ENCODE data around the gene MSLN. TPM values are rescaled to one million over a fixed set of nuclear protein-coding genes. Genes with fewer than 3 reads are reported as not detected.

The MSLN gene
- total and polyA plus RNA-seq, 5 experiments from 2014 or later, result not detected

DNA sequence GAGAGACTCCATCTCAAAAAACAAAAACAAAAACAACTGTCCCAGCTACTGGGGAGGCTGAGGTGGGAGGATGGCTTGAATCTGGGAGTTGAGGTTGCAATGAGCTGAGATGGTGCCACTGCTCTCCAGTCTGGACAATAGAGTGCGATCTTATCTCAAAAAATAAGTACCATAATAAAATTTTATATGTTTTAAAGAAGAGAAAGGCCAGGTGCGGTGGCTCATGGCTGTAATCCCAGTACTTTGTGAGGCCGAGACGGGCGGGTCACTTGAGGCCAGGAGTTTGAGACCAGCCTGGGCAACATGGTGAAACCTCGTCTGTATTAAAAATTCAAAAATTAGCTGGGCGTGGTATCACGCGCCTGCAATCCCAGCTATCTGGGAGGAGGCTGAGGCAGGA, 16.3 kb downstream of the MSLN start:
- no peak overlapping the region for H3K4me3 Mint-ChIP-seq
- peaks cover 0 to 6% (median 3%) of the 10 kb centered on the region in 5 donors for H3K27me3 Mint-ChIP-seq
- ATAC-seq (no peak), DNase-seq (no peak)
- H3K36me3 Mint-ChIP-seq, result no peaks in the 10 kb centered on the region
- POLR2A ChIA-PET, result no interaction called here
- peaks cover 0 to 1% (median 0%) of the 10 kb centered on the region in 9 donors for H3K9me3 Mint-ChIP-seq
- H3K4me1 Mint-ChIP-seq, result no peaks in the 10 kb centered on the region
- peak overlapping the region in 1 of 10 donors; percentile 40 for H3K27ac Mint-ChIP-seq

GRCh38 chr16:777826-778225, 17.3 kb downstream of the MSLN start:
- Mint-ChIP-seq H3K9me3 (peaks cover 0 to 1% (median 0%) of the 10 kb centered on the region in 9 donors), H3K4me3 (no peak overlapping the region), H3K4me1 (no peaks in the 10 kb centered on the region), H3K27me3 (peaks cover 0 to 6% (median 3%) of the 10 kb centered on the region in 5 donors), H3K36me3 (no peaks in the 10 kb centered on the region), H3K27ac (peak overlapping the region in 2 of 10 donors; percentile 71 to 76)
- ATAC-seq, result no peak
- DNase-seq, result no peak
- POLR2A ChIA-PET, result no interaction called here

DNA sequence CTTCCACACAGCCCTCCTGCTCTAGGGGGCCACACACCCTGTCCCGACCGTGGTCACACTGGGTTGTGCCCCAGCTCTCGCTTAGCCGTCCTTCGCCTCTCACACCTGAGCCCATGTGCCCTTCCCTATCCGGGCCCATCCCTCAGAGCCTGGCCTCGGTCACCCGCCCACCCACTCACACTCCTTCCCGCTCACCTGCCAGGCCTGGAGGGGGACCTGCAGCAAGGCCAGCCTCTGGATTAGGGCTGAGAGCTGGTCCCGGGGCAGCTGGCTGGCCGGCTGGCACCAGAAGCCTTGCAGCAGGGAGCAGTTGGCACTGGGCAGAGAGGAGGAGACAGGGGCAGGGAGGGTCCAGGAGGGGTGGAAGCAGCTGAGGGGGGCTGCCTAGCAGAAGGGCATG, 17.9 kb downstream of the MSLN start:
- H3K27ac Mint-ChIP-seq, result peak overlapping the region in 1 of 10 donors; percentile 53
- H3K36me3 Mint-ChIP-seq, result no peaks in the 10 kb centered on the region
- DNase-seq (no peak), ATAC-seq (no peak)
- H3K4me1 Mint-ChIP-seq, result no peaks in the 10 kb centered on the region
- peaks cover 0 to 6% (median 3%) of the 10 kb centered on the region in 5 donors for H3K27me3 Mint-ChIP-seq
- POLR2A ChIA-PET, result no interaction called here
- H3K9me3 Mint-ChIP-seq, result peaks cover 0 to 1% (median 0%) of the 10 kb centered on the region in 9 donors
- H3K4me3 Mint-ChIP-seq, result no peak overlapping the region

- ATAC-seq (no peak), DNase-seq (no peak)
- Mint-ChIP-seq H3K27me3 (peaks cover 0 to 6% (median 3%) of the 10 kb centered on the region in 5 donors), H3K36me3 (no peaks in the 10 kb centered on the region), H3K4me3 (no peak overlapping the region), H3K27ac (no peak overlapping the region), H3K4me1 (no peaks in the 10 kb centered on the region), H3K9me3 (peaks cover 0 to 1% (median 0%) of the 10 kb centered on the region in 9 donors)
- POLR2A ChIA-PET, result no interaction called here
These were observed 18.5 kb downstream of the MSLN start for GRCh38 chr16:778909-779527.

DNA sequence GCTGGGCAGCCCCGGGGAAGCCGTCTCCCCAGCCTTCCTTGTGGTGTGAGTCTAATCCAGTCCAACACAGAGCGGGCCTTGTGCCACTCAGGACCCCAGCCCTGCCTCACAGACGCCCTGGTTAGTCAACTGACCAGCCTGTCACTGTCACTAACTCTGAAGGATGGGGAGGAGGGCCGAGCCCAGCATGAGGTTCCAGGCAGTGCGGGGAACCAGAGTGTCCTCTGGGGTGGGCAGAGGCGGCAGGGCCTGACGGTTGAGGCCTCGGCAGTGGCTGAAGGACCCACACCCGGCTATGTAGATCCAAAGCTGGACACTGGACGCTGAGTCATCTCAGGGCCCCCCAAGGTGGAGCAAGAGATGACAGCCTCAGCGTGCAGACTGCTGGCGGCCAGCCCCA, 19.0 kb downstream of the MSLN start:
- H3K27ac Mint-ChIP-seq, result no peak overlapping the region
- H3K4me3 Mint-ChIP-seq, result no peak overlapping the region
- H3K36me3 Mint-ChIP-seq, result no peaks in the 10 kb centered on the region
- H3K4me1 Mint-ChIP-seq, result no peaks in the 10 kb centered on the region
- H3K27me3 Mint-ChIP-seq, result peaks cover 0 to 6% (median 3%) of the 10 kb centered on the region in 5 donors
- no peak for DNase-seq
- no peak for ATAC-seq
- POLR2A ChIA-PET, result no interaction called here
- H3K9me3 Mint-ChIP-seq, result peaks cover 0 to 1% (median 0%) of the 10 kb centered on the region in 9 donors

DNA sequence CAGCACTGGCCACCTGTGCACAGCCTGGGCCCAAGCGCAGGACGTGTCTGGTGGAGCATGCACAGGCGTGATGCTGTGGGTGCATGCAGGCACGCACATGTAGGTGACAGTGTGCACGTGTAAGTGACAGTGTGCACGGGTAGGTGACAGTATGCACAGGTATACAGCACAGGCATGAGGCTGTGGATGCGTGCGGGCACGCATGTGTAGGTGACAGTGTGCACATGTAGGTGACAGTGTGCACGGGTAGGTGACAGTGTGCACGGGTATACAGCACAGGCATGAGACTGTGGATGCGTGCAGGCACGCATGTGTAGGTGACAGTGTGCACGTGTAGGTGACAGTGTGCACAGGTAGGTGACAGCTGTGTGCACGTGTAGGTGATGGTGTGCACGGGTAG, 19.8 kb downstream of the MSLN start:
- Mint-ChIP-seq H3K27ac (no peak overlapping the region), H3K9me3 (peaks cover 0 to 1% (median 0%) of the 10 kb centered on the region in 9 donors), H3K27me3 (peaks cover 0 to 6% (median 3%) of the 10 kb centered on the region in 5 donors), H3K36me3 (no peaks in the 10 kb centered on the region), H3K4me3 (no peak overlapping the region), H3K4me1 (peaks cover 0 to 5% (median 0%) of the 10 kb centered on the region in 4 donors)
- POLR2A ChIA-PET, result no interaction called here
- ATAC-seq, result no peak
- no peak for DNase-seq

- peaks cover 0 to 8% (median 1%) of the 10 kb centered on the region in 4 donors for H3K4me1 Mint-ChIP-seq
- peaks cover 0 to 3% (median 0%) of the 10 kb centered on the region in 3 donors for H3K36me3 Mint-ChIP-seq
- H3K27ac Mint-ChIP-seq, result no peak overlapping the region
- H3K27me3 Mint-ChIP-seq, result peaks cover 0 to 6% (median 3%) of the 10 kb centered on the region in 5 donors
- H3K4me3 Mint-ChIP-seq, result no peak overlapping the region
- DNase-seq (no peak), ATAC-seq (no peak)
- POLR2A ChIA-PET, result no interaction called here
- peaks cover 0 to 1% (median 0%) of the 10 kb centered on the region in 9 donors for H3K9me3 Mint-ChIP-seq
These were observed 20.9 kb downstream of the MSLN start for GRCh38 chr16:781346-782010.

GRCh38 chr16:782258-782657, 21.7 kb downstream of the MSLN start:
- POLR2A ChIA-PET, result no interaction called here
- H3K4me1 Mint-ChIP-seq, result peaks cover 0 to 13% (median 2%) of the 10 kb centered on the region in 4 donors
- H3K27ac Mint-ChIP-seq, result no peak overlapping the region
- DNase-seq (no peak), ATAC-seq (no peak)
- peaks cover 0 to 4% (median 0%) of the 10 kb centered on the region in 3 donors for H3K36me3 Mint-ChIP-seq
- peaks cover 0 to 6% (median 3%) of the 10 kb centered on the region in 5 donors for H3K27me3 Mint-ChIP-seq
- no peak overlapping the region for H3K4me3 Mint-ChIP-seq
- H3K9me3 Mint-ChIP-seq, result peaks cover 0 to 1% (median 0%) of the 10 kb centered on the region in 9 donors

GRCh38 chr16:782766-783403, 22.4 kb downstream of the MSLN start:
- Mint-ChIP-seq H3K4me1 (peaks cover 0 to 17% (median 5%) of the 10 kb centered on the region in 4 donors), H3K27ac (no peak overlapping the region), H3K9me3 (no peaks in the 10 kb centered on the region), H3K4me3 (no peak overlapping the region), H3K36me3 (peaks cover 0 to 4% (median 0%) of the 10 kb centered on the region in 3 donors), H3K27me3 (peaks cover 0 to 2% (median 0%) of the 10 kb centered on the region in 5 donors)
- DNase-seq (no peak), ATAC-seq (no peak)
- POLR2A ChIA-PET, result interaction anchor here (0.7 to 1.0 kb wide), 2 partner anchors 63 to 67 kb away, joined by 3 read pairs; no protein-coding TSS in a partner anchor

DNA sequence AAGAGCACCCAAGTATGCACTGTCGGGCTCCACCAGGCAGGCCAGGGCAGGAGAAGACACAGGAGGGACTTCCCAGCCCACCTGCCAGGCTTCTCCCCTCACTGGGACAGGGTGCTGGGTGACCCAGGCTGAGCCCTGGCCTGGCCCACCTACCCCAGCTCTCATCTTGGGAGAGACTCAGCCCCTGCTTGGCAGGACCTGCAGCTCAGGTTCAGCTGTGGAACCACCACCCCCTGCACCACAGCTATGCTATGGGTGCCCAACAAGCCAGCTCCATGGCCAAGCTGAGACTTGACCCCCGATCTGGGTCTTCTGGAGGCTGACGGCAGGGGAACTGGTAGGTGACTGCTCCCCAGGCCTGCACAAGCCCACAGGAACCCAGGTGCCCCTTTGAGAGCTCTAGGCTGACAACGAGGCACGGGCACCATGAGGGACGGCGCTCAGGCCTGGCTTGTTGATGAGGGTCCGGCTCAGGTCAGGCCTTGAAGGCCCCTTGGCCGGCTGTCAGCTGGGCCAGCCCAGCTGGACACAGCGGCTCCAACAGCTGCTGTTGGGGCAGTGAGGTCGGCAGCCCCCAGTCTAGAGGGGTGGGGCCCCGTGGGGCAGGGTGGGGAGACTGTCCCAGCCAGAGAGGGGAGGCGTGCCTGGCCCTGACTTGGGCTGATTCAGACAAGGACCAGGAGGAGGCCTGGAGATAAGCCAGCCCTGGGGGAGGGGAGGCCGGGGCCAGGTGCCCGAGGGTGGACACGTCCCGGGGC, 23.0 kb downstream of the MSLN start:
- H3K36me3 Mint-ChIP-seq, result peaks cover 0 to 4% (median 0%) of the 10 kb centered on the region in 3 donors
- peaks cover 0 to 17% (median 5%) of the 10 kb centered on the region in 4 donors for H3K4me1 Mint-ChIP-seq
- H3K9me3 Mint-ChIP-seq, result no peaks in the 10 kb centered on the region
- POLR2A ChIA-PET, result interaction anchor here (0.7 to 2.8 kb wide), 3 partner anchors 64 to 68 kb away, joined by 3 to 8 read pairs (median 3); no protein-coding TSS in a partner anchor
- DNase-seq (no peak), ATAC-seq (no peak)
- no peaks in the 10 kb centered on the region for H3K27me3 Mint-ChIP-seq
- no peak overlapping the region for H3K4me3 Mint-ChIP-seq
- no peak overlapping the region for H3K27ac Mint-ChIP-seq

DNA sequence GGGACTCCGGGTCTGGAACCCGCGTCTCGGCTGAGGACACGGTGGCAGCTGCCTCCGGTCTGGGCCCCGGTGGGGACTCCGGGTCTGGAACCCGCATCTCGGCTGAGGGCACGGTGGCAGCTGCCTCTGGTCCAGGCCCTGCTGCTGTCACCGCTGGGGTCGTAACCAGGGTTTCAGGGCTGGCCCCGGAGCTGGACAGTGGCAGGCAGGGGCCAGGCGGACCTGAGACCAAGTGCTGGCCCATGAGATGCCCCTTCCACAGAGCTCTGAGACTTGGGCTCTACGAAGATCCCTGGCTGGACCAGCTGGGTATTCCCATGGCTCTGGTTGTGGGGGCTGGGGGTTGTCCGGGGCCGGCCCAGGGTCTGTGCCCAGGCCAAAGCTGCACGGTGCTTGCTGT, 23.9 kb downstream of the MSLN start:
- H3K9me3 Mint-ChIP-seq, result no peaks in the 10 kb centered on the region
- DNase-seq, result no peak
- no peak overlapping the region for H3K4me3 Mint-ChIP-seq
- POLR2A ChIA-PET, result interaction anchor here (0.6 to 2.8 kb wide), 4 partner anchors 30 to 71 kb away, joined by 3 to 10 read pairs (median 6); no protein-coding TSS in a partner anchor
- H3K27ac Mint-ChIP-seq, result peak overlapping the region in 1 of 10 donors; percentile 79
- no peaks in the 10 kb centered on the region for H3K27me3 Mint-ChIP-seq
- H3K4me1 Mint-ChIP-seq, result peaks cover 0 to 17% (median 5%) of the 10 kb centered on the region in 4 donors
- H3K36me3 Mint-ChIP-seq, result peaks cover 0 to 4% (median 0%) of the 10 kb centered on the region in 3 donors
- no peak for ATAC-seq

All from naive thymus-derived CD8-positive, alpha-beta T cell (primary cell).